ENCODE measurements around the gene RAB11B.

The RAB11B gene

DNA sequence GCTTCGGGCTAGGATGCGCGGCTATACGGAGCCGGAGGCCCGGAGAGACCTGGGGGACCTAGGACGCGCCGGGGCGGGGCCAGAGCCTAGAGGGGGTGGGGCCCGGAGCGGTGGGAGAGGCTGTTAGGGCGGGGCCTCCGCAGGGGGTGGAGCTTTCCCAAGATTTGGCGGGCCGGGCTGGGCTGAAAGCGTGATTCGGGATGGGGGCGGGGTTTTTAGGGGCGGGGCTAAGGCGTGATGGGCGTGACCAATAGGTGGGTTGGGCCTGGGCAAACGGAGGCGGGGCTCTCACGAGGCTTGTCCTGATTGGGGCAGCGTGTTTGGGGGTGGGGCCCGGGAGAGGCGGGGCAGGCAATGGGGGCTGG lies 439 bp downstream of the RAB11B start:
- Histone ChIP-seq H4K20me1 (ENCODE audit: insufficient read depth, low read length, poor library complexity, severe bottlenecking) (peaks cover 42% of the 10 kb centered on the region), H3K36me3 (ENCODE audit: insufficient read depth, low read length) (no peaks in the 10 kb centered on the region), H3K27me3 (ENCODE audit: insufficient read depth, low read length, poor library complexity, severe bottlenecking) (peaks cover 3% of the 10 kb centered on the region), H3K79me2 (ENCODE audit: insufficient read depth, low read length) (peaks cover 55% of the 10 kb centered on the region), H3K4me1 (ENCODE audit: insufficient read depth, low read length, poor library complexity, severe bottlenecking) (peaks cover 26% of the 10 kb centered on the region), H3K4me3 (ENCODE audit: low read length, poor library complexity, severe bottlenecking) (peak overlapping the region; percentile 87), H3K9me3 (ENCODE audit: insufficient read depth, low read depth, low read length) (no peaks in the 10 kb centered on the region), H3K9me2 (replicated peaks; ENCODE audit: low read depth, low read length) (no peaks in the 10 kb centered on the region), H3K9ac (ENCODE audit: low read depth, low read length, poor library complexity, severe bottlenecking) (peak overlapping the region; percentile 90), H3F3A (ENCODE audit: low read depth) (no peaks in the 10 kb centered on the region), H3K4me2 (ENCODE audit: low read depth, low read length, poor library complexity, severe bottlenecking) (peak overlapping the region; percentile 80), H2AFZ (ENCODE audit: low read length) (no peak overlapping the region)
- no peak for TF ChIP-seq EZH2phosphoT487 (IDR thresholded peaks at IDR 0.05; ENCODE audit: borderline replicate concordance)
- TF ChIP-seq CTCF (conservative IDR thresholded peaks at IDR 0.05; ENCODE audit: low read length), result no peak

DNA sequence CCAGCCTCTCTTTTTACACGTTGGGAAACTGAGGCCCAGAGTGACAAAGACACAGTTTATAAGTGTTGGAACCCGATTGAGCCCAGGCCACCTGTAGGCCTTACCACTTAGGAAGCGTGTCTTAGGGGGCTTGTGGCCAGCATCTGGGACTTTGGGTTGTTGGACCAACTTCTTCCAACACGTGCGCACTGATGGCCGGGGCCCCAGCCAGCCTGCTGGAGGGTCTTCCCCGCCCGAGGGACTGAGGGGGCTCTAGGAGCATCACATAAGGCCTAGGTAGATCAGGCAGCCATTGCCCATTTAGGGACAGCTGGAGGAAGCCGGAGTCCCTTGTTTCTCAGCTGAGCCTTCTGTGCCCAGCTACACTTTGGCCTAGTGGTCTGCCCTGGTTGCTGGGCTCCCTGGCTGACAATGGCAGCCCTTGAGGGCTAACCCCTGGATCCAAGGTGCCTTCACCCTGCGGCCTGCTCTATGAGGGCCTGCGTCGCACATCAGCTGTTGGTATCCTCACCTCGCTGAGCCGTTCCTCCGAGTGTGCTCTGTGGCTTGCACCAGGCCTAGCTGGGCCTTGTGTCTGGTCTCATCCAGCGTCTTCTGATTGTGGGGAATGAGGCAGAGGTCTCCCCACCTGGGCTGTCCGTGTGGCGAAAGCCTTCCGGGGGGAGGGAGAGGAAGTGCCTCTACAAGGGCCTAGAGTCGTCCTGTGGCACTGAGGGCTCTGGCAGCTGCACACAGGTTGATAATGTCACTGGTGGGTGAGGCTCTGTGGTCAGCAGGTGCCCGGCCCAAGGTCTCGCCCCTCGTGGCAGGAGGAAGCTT lies 1.2 kb downstream of the RAB11B start:
- peak overlapping the region; percentile 41 for H3K9ac ChIP-seq (ENCODE audit: low read depth, low read length, poor library complexity, severe bottlenecking)

DNA sequence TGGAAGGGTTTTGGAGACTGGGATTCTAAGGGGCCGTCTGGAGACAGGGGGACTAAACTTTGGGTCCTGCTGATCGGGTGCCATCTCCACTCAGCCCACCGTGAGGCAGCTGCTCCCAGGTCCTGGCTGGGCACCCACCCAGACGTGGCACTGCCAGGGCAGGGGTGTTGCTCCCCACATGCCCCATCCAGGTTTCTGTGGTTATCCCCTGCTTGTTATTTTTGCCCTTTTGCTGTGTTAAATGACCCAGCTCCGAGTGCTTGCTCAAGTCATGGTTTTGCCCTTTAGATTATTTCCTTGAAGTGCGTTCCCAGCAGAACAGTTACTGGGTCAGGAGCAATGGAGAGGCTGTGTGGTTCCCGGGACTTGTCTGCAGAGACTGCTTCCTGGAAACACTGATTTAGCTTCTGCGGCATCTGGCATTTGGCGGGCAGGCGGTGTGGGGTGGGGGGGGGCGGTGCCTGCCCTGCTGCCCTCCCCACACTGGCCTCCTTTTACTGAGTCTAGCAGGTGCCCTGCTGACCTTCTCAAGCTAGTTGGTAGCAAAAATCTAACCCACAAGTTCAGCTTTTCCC lies 1.9 kb downstream of the RAB11B start:
- Histone ChIP-seq H3K27me3 (ENCODE audit: insufficient read depth, low read length, poor library complexity, severe bottlenecking) (peaks cover 3% of the 10 kb centered on the region), H3K4me3 (ENCODE audit: low read length, poor library complexity, severe bottlenecking) (peak overlapping the region; percentile 87), H3K4me2 (ENCODE audit: low read depth, low read length, poor library complexity, severe bottlenecking) (peak overlapping the region; percentile 80), H3F3A (ENCODE audit: low read depth) (no peaks in the 10 kb centered on the region), H2AFZ (ENCODE audit: low read length) (no peak overlapping the region), H3K9me3 (ENCODE audit: insufficient read depth, low read depth, low read length) (no peaks in the 10 kb centered on the region), H3K79me2 (ENCODE audit: insufficient read depth, low read length) (peaks cover 68% of the 10 kb centered on the region), H4K20me1 (ENCODE audit: insufficient read depth, low read length, poor library complexity, severe bottlenecking) (peaks cover 54% of the 10 kb centered on the region), H3K9ac (ENCODE audit: low read depth, low read length, poor library complexity, severe bottlenecking) (no peak overlapping the region), H3K9me2 (replicated peaks; ENCODE audit: low read depth, low read length) (no peaks in the 10 kb centered on the region), H3K4me1 (ENCODE audit: insufficient read depth, low read length, poor library complexity, severe bottlenecking) (peaks cover 31% of the 10 kb centered on the region), H3K36me3 (ENCODE audit: insufficient read depth, low read length) (no peaks in the 10 kb centered on the region)
- TF ChIP-seq EZH2phosphoT487 (IDR thresholded peaks at IDR 0.05; ENCODE audit: borderline replicate concordance) (no peak), CTCF (conservative IDR thresholded peaks at IDR 0.05; ENCODE audit: low read length) (no peak)

More for the DNA sequence above, 1.2 kb downstream of the RAB11B start:
- H3F3A ChIP-seq (ENCODE audit: low read depth), result no peaks in the 10 kb centered on the region
- H3K9me2 ChIP-seq (replicated peaks; ENCODE audit: low read depth, low read length), result no peaks in the 10 kb centered on the region
- TF ChIP-seq CTCF (conservative IDR thresholded peaks at IDR 0.05; ENCODE audit: low read length) (no peak), EZH2phosphoT487 (IDR thresholded peaks at IDR 0.05; ENCODE audit: borderline replicate concordance) (no peak)
- H2AFZ ChIP-seq (ENCODE audit: low read length), result no peak overlapping the region
- H3K9me3 ChIP-seq (ENCODE audit: insufficient read depth, low read depth, low read length), result no peaks in the 10 kb centered on the region
- no peaks in the 10 kb centered on the region for H3K36me3 ChIP-seq (ENCODE audit: insufficient read depth, low read length)
- peaks cover 50% of the 10 kb centered on the region for H4K20me1 ChIP-seq (ENCODE audit: insufficient read depth, low read length, poor library complexity, severe bottlenecking)
- H3K4me2 ChIP-seq (ENCODE audit: low read depth, low read length, poor library complexity, severe bottlenecking), result peak overlapping the region; percentile 80
- peak overlapping the region; percentile 87 for H3K4me3 ChIP-seq (ENCODE audit: low read length, poor library complexity, severe bottlenecking)
- peaks cover 30% of the 10 kb centered on the region for H3K4me1 ChIP-seq (ENCODE audit: insufficient read depth, low read length, poor library complexity, severe bottlenecking)
- peaks cover 3% of the 10 kb centered on the region for H3K27me3 ChIP-seq (ENCODE audit: insufficient read depth, low read length, poor library complexity, severe bottlenecking)
- peaks cover 63% of the 10 kb centered on the region for H3K79me2 ChIP-seq (ENCODE audit: insufficient read depth, low read length)

Data from Loucy (cell line).